GM19099 (cell line): ENCODE results near the gene BANF2.

Experiments used
- POLR2A ChIP-seq: IDR thresholded peaks from 3 replicates; pipeline ENCODE4 v1.6.1; 2011; ENCODE audit warnings: low read depth; ENCODE audit not compliant: insufficient read length; ENCODE audit errors: extremely low read depth

The BANF2 gene

GRCh38 chr20:17771206-17772004 is 71.6 kb downstream of the BANF2 start:
- TF ChIP-seq POLR2A = no peak

- TF ChIP-seq POLR2A = no peak
These were observed 72.2 kb downstream of the BANF2 start for GRCh38 chr20:17772005-17772343.

- TF ChIP-seq POLR2A = no peak
These were observed 73.9 kb downstream of the BANF2 start for GRCh38 chr20:17773619-17774018.

GRCh38 chr20:17775600-17775999 is 75.8 kb downstream of the BANF2 start:
- TF ChIP-seq POLR2A = no peak

- TF ChIP-seq POLR2A = no peak
These were observed 76.8 kb downstream of the BANF2 start for GRCh38 chr20:17776551-17776950.

GRCh38 chr20:17782768-17783167 is 83.0 kb downstream of the BANF2 start:
- TF ChIP-seq POLR2A = no peak

GRCh38 chr20:17783671-17784070 is 83.9 kb downstream of the BANF2 start:
- no peak for TF ChIP-seq POLR2A

GRCh38 chr20:17785007-17785406 is 85.2 kb downstream of the BANF2 start:
- no peak for TF ChIP-seq POLR2A
